HG03439 (cell line): ENCODE measurements around the gene SPOCK1.
"Not testable (repeated sequence)": the region's sequence is repeated elsewhere in the genome, so short reads cannot be mapped to it uniquely, and the experiment has no call there.

Experiments
- ATAC-seq: cut with Tn5 transposase; IDR thresholded peaks from one replicate; pipeline ENCODE4 v1.9.1; 2021; ENCODE audit warnings: mild to moderate bottlenecking, moderate library complexity; ENCODE audit not compliant: unreplicated experiment

Gene SPOCK1

GRCh38 chr5:137498736-137499505 lies at the start of gene SPOCK1:
Gene SPOCK1, minus strand, starts transcription at chr5:137499326.
- ATAC-seq: peak; percentile 82

- no peak for ATAC-seq
Measured at GRCh38 chr5:137545956-137546355, 46.8 kb upstream of the SPOCK1 start.

GRCh38 chr5:137535449-137535848 lies 36.3 kb upstream of the SPOCK1 start:
- not testable (repeated sequence) for ATAC-seq

- ATAC-seq: no peak
Measured at GRCh38 chr5:137533963-137534362, 34.8 kb upstream of the SPOCK1 start.

GRCh38 chr5:137531266-137531665 lies 32.1 kb upstream of the SPOCK1 start:
- no peak for ATAC-seq

GRCh38 chr5:137521246-137521645 lies 22.1 kb upstream of the SPOCK1 start:
- no peak for ATAC-seq

- ATAC-seq: no peak
Measured at GRCh38 chr5:137516961-137517360, 17.8 kb upstream of the SPOCK1 start.

- no peak for ATAC-seq
Measured at GRCh38 chr5:137516251-137516797, 17.2 kb upstream of the SPOCK1 start.

GRCh38 chr5:137515238-137515637 lies 16.1 kb upstream of the SPOCK1 start:
- no peak for ATAC-seq

GRCh38 chr5:137510671-137511070 lies 11.5 kb upstream of the SPOCK1 start:
- no peak for ATAC-seq

- ATAC-seq: no peak
Measured at GRCh38 chr5:137507150-137507549, 8.0 kb upstream of the SPOCK1 start.

- ATAC-seq: no peak
Measured at GRCh38 chr5:137506296-137506695, 7.2 kb upstream of the SPOCK1 start.

GRCh38 chr5:137504916-137505315 lies 5.8 kb upstream of the SPOCK1 start:
- no peak for ATAC-seq

- no peak for ATAC-seq
Measured at GRCh38 chr5:137503456-137503855, 4.3 kb upstream of the SPOCK1 start.

- ATAC-seq: no peak
Measured at GRCh38 chr5:137502632-137503031, 3.5 kb upstream of the SPOCK1 start.

- no peak for ATAC-seq
Measured at GRCh38 chr5:137501846-137502406, 2.8 kb upstream of the SPOCK1 start.

GRCh38 chr5:137501226-137501625 lies 2.1 kb upstream of the SPOCK1 start:
- ATAC-seq: no peak

- ATAC-seq: no peak
Measured at GRCh38 chr5:137500615-137501225, 1.6 kb upstream of the SPOCK1 start.

- ATAC-seq: not testable (repeated sequence)
Measured at GRCh38 chr5:137499506-137499847, 351 bp upstream of the SPOCK1 start.

GRCh38 chr5:137498301-137498735 lies 808 bp downstream of the SPOCK1 start:
- ATAC-seq: no peak

GRCh38 chr5:137497396-137498290 lies 1.5 kb downstream of the SPOCK1 start:
- ATAC-seq: no peak
